PFSK-1 (cell line): ENCODE measurements around the gene PIH1D1.

ENCODE experiments used
- FOXP2 ChIP-seq: optimal IDR thresholded peaks from 2 replicates; pipeline ENCODE3; 2011; ENCODE audit warnings: borderline replicate concordance, control low read depth, inconsistent platforms; ENCODE audit not compliant: insufficient read depth; ENCODE audit errors: extremely low read length, extremely low read depth
- POLR2AphosphoS5 ChIP-seq: IDR thresholded peaks from 2 replicates; pipeline ENCODE4 v1.6.1; 2012; ENCODE audit warnings: low read depth, mild to moderate bottlenecking, control low read depth, low read length, moderate library complexity
- SIN3A ChIP-seq: IDR thresholded peaks from 2 replicates; pipeline ENCODE4 v1.6.1; 2012; ENCODE audit warnings: mild to moderate bottlenecking, low read length, moderate library complexity, borderline replicate concordance; ENCODE audit not compliant: insufficient read depth
- TAF1 ChIP-seq: IDR thresholded peaks from 2 replicates; pipeline ENCODE4 v1.6.1; 2012; ENCODE audit warnings: low read length, control low read depth, borderline replicate concordance; ENCODE audit not compliant: insufficient read depth
- TF ChIP-seq, protein P1 (sequence below), 2 experiments: IDR thresholded peaks; 2 replicates each; pipeline versions ENCODE4 v1.6.1 to v1.8.0; 2011 to 2012; ENCODE audit warnings: low read depth in 2 of 2, low read length in 2 of 2, control low read depth in 1 of 2, inconsistent platforms in 1 of 2, mild to moderate bottlenecking in 1 of 2, moderate library complexity in 1 of 2; ENCODE audit not compliant: insufficient read depth in 1 of 2

PIH1D1 gene

DNA sequence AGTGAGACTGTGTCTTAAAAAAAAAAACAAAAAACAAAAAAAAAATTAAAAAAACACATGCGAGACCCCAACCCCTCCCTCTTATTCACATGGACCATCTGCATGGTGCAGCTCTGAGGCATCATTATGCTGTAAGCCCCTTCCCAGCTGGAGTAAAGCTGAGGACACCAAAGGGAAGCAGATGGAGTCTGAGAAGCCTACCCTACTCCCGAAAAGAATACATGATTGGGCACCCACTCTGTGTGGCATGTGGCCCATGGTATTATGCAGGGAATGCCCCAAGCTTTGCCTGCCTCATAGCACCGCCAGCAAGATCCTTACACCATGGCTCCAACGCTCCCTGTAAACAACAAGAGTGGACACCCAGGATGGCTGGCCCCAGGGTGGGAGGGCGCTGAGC is 33.1 kb downstream of the PIH1D1 start:
- TF ChIP-seq TAF1 (no peak), SIN3A (no peak)

DNA sequence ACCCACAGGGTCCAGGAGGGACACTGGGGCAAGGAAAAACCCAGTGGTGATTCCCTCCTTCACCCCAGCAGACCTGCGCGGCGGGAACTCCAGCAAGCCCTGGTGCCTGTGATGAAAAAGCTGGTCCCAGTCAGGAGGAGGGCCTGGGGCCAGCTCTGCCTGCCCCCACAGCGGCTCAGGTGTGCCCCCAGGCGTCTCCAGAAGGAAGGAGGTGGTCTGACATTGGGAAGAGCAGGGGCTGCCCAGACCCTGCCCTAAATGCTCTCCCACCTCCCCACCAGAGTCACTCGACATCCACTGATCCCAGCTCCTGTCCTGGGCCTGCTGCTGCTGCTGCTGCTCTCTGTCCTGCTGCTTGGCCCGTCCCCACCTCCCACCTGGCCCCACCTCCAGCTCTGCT is 34.5 kb downstream of the PIH1D1 start:
- TF ChIP-seq TAF1 (no peak), SIN3A (no peak), POLR2AphosphoS5 (no peak), FOXP2 (no peak)
- TF ChIP-seq, protein P1, sequence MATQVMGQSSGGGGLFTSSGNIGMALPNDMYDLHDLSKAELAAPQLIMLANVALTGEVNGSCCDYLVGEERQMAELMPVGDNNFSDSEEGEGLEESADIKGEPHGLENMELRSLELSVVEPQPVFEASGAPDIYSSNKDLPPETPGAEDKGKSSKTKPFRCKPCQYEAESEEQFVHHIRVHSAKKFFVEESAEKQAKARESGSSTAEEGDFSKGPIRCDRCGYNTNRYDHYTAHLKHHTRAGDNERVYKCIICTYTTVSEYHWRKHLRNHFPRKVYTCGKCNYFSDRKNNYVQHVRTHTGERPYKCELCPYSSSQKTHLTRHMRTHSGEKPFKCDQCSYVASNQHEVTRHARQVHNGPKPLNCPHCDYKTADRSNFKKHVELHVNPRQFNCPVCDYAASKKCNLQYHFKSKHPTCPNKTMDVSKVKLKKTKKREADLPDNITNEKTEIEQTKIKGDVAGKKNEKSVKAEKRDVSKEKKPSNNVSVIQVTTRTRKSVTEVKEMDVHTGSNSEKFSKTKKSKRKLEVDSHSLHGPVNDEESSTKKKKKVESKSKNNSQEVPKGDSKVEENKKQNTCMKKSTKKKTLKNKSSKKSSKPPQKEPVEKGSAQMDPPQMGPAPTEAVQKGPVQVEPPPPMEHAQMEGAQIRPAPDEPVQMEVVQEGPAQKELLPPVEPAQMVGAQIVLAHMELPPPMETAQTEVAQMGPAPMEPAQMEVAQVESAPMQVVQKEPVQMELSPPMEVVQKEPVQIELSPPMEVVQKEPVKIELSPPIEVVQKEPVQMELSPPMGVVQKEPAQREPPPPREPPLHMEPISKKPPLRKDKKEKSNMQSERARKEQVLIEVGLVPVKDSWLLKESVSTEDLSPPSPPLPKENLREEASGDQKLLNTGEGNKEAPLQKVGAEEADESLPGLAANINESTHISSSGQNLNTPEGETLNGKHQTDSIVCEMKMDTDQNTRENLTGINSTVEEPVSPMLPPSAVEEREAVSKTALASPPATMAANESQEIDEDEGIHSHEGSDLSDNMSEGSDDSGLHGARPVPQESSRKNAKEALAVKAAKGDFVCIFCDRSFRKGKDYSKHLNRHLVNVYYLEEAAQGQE (IDR thresholded peaks at IDR 0.05; ENCODE audit: insufficient read depth in 1 of 2, low read depth in 2 of 2, low read length in 2 of 2) = no peak

DNA sequence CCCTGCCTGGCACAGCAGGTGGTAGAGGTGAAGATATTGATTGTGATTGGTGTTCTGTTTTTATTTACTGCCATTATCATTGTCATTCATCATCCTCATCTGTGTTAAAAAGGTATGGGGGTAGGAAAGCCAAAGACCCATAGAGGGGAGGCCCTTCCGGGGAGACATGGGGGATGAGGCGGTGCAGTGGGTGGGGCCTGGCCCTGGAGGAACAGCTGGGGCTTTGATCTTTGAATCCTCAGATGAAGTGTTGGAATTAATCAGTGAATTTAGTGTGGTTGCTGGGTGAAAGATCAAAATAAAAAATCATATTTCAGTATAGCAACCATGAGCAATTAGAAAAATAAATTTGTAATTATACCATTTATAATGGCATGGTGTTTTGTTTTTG is 35.8 kb downstream of the PIH1D1 start:
- TF ChIP-seq FOXP2 (no peak), SIN3A (no peak), TAF1 (no peak), POLR2AphosphoS5 (no peak)
- TF ChIP-seq, protein P1 (IDR thresholded peaks at IDR 0.05; ENCODE audit: insufficient read depth in 1 of 2, low read depth in 2 of 2, low read length in 2 of 2) = no peak

DNA sequence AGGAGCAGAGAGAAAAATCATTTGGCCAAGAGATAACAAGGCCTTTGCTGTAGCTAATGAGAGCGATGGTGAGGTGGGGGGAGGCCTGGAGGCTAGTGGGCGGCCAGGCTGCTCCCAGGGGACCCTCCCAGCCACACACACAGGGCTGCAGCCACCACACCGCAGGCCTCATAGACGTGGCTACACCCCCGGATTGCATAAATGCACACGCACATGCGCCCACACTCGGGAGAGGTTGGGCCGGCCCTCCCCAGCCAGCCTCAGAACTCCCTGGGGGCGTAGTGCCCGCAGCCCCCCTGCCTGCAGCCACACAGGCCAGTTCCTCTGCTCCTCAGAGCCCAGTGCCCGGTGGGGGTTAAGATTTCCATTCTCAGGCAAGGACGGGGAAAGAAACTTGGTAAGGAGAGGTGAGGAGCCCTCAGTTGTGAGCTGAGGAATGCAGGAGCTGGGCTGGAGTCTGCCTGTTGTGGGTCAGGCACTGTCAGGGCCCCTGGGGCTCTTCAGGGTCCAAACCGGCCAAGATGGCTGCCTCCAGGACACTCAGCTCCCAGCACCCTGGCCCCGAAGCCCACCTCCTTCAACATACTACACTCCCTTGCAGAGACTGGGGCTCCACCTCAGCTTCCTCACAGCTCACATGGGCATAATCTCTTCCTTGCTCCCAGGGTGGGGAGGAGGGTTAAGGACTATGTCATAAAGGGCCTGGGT is 36.4 kb downstream of the PIH1D1 start:
- TF ChIP-seq, protein P1 (IDR thresholded peaks at IDR 0.05; ENCODE audit: insufficient read depth in 1 of 2, low read depth in 2 of 2, low read length in 2 of 2) = no peak
- TF ChIP-seq FOXP2 (no peak), SIN3A (no peak), TAF1 (no peak), POLR2AphosphoS5 (no peak)

DNA sequence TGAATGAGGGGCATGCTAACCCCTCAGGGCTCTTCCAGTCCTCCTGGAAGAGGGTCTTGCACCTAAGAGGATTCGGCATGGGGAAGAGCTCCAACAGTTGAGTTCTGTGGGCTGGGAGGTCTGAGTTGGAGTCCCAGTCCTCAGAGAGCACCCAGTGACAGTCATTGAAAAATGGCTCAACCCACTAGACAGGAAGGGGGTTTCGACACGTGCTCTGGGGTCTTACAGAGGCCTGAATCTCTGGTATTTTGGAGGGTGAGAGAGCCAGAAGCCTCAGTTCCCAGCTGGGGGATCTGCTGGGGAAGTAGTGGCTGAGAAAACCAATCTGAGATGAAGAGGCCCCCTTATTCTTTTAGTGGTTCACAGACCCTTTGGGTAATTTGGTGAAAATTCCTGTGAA is 37.4 kb downstream of the PIH1D1 start:
- no peak for TF ChIP-seq FOXP2
- no peak for TF ChIP-seq SIN3A
- no peak for TF ChIP-seq TAF1
- TF ChIP-seq, protein P1 (IDR thresholded peaks at IDR 0.05; ENCODE audit: insufficient read depth in 1 of 2, low read depth in 2 of 2, low read length in 2 of 2) = no peak
- no peak for TF ChIP-seq POLR2AphosphoS5
